Cardiac muscle cell (in vitro differentiated cells and primary cell): Measurements from ENCODE around the gene LGALS9. TPM values are rescaled to one million over a fixed set of nuclear protein-coding genes. Genes with fewer than 3 reads are reported as not detected.

Experiments
- DNase-seq, 2 donors: peaks; one replicate each; pipeline versions ENCODE4 v3.0.0 to v3.0.0-alpha.2; 2010 to 2017; ENCODE audit warnings: low read depth in 1 of 2, low spot score in 1 of 2
- H3K27ac ChIP-seq: fragments of 200-600 bp; sonication (generic); 2 replicates; pipeline ENCODE4 v1.5.1; 2016
- H3K27me3 ChIP-seq: fragments of 200-600 bp; sonication (generic); 2 replicates; pipeline ENCODE4 v1.6.0; 2016; ENCODE audit warnings: control low read depth
- H3K36me3 ChIP-seq: fragments of 200-600 bp; sonication (generic); 2 replicates; pipeline ENCODE4 v1.5.1; 2016; ENCODE audit warnings: control low read depth
- H3K4me1 ChIP-seq: fragments of 200-600 bp; sonication (generic); 2 replicates; pipeline ENCODE4 v1.8.1; 2017; ENCODE audit warnings: low read depth, mild to moderate bottlenecking, mixed run types
- H3K4me3 ChIP-seq: fragments of 200-600 bp; sonication (generic); 2 replicates; pipeline ENCODE4 v1.5.1; 2016; ENCODE audit warnings: mild to moderate bottlenecking
- H3K9me3 ChIP-seq: fragments of 200-600 bp; sonication (generic); 2 replicates; pipeline ENCODE4 v1.5.1; 2017; ENCODE audit warnings: low read depth, mild to moderate bottlenecking, control low read depth
- polyA plus RNA-seq: library from polyadenylated mRNA; unstranded; fragments of >200 nt; fragmentation: Nextera tagmentation; extraction: Ambion mirVana; gene quantifications from 2 replicates; pipeline ENCODE4 v1.2.1, GENCODE V29; 2016
- total RNA-seq: library from RNA; depleted of rRNA; stranded (reverse); fragments of >200 nt; gene quantifications from 2 replicates; pipeline ENCODE4 v1.2.3, GENCODE V29; 2016
- TF ChIP-seq, protein P1 (sequence below): IDR thresholded peaks from 2 replicates; pipeline ENCODE4 v1.5.1; 2012; ENCODE audit warnings: low read depth, mild to moderate bottlenecking, low read length

Gene LGALS9
- total and polyA plus RNA-seq, 2 experiments from 2014 or later, result 0.46 to 0.63 TPM

DNA sequence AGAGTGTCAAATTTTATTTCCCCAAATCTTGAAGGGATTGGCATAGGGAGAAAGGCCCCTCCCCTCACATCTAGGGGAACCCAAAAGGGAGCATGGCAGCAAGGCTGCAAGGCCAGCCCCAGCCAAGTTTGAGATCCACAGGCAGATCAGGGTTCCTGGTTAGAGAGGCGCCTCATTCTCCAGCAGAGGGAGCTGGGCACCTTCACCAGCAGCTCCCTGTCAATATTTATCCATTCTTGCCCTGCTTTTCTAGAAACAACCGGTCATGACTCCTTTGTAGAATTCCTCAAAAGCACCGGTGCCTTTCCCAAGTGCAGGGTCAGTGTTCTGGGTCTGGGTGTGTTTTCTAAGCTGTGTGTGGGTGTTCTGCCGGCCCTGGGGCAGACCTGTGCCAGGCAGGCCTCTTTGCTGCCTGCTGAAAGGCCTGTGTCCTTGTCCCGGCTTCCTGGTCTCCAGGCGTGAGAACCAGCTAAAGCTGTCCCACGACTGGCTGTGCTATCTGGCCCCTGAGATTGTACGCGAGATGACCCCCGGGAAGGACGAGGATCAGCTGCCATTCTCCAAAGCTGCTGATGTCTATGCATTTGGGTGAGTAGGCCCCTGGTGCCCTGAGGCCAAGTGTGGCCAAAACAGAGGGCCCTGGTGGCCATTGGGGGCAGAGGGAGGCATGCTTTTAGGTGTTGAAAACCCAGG is 21.2 kb upstream of the LGALS9 start:
- TF ChIP-seq, protein P1, sequence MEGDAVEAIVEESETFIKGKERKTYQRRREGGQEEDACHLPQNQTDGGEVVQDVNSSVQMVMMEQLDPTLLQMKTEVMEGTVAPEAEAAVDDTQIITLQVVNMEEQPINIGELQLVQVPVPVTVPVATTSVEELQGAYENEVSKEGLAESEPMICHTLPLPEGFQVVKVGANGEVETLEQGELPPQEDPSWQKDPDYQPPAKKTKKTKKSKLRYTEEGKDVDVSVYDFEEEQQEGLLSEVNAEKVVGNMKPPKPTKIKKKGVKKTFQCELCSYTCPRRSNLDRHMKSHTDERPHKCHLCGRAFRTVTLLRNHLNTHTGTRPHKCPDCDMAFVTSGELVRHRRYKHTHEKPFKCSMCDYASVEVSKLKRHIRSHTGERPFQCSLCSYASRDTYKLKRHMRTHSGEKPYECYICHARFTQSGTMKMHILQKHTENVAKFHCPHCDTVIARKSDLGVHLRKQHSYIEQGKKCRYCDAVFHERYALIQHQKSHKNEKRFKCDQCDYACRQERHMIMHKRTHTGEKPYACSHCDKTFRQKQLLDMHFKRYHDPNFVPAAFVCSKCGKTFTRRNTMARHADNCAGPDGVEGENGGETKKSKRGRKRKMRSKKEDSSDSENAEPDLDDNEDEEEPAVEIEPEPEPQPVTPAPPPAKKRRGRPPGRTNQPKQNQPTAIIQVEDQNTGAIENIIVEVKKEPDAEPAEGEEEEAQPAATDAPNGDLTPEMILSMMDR, result peak; percentile 56
- peak in 1 of 2 donors; percentile 52 for DNase-seq
- Histone ChIP-seq H3K27ac (no peak overlapping the region), H3K36me3 (peaks cover 9% of the 10 kb centered on the region), H3K27me3 (no peaks in the 10 kb centered on the region), H3K9me3 (no peaks in the 10 kb centered on the region), H3K4me3 (no peak overlapping the region), H3K4me1 (no peaks in the 10 kb centered on the region)

- peaks cover 13% of the 10 kb centered on the region for H3K36me3 ChIP-seq
- TF ChIP-seq, protein P1, result no peak
These were observed 20.7 kb upstream of the LGALS9 start for GRCh38 chr17:27610304-27610677.

DNA sequence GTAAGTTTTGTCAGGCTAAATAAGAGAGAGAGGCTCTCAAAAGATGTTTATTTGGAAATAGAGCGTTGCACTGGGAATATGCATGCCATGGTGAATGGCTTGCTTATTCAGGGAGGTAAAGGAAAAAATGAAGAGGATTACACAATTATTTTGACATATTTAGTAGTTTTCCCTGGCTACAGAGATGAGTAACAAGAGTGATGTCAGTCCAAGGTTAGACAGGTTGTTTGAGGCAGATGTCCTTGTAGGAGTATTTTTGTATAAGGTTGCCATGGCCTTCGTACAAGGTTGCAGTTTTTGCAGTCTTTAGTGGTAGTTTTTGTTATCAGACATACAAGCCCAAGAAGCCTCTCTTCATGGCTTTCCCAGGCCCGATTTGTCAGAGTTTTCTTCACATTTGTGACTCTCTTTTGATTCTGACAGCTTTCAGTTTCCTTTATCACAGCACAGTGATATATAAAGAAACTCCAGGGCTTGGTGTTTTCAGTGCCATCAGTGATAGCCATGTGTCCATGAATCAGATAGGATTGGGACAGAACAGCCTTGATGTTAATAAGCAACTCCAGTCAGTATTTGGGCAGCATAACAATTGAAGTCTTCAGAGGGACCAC is 18.7 kb upstream of the LGALS9 start:
- Histone ChIP-seq H3K36me3 (peaks cover 10% of the 10 kb centered on the region), H3K27ac (no peak overlapping the region), H3K4me1 (no peaks in the 10 kb centered on the region), H3K9me3 (no peaks in the 10 kb centered on the region), H3K27me3 (no peaks in the 10 kb centered on the region), H3K4me3 (no peak overlapping the region)
- no peak for DNase-seq
- TF ChIP-seq, protein P1, result no peak

More at GRCh38 chr17:27610304-27610677, 20.7 kb upstream of the LGALS9 start:
- H3K4me3 ChIP-seq, result no peak overlapping the region
- H3K27ac ChIP-seq, result no peak overlapping the region
- no peaks in the 10 kb centered on the region for H3K27me3 ChIP-seq
- DNase-seq, result no peak
- H3K9me3 ChIP-seq, result no peaks in the 10 kb centered on the region
- no peaks in the 10 kb centered on the region for H3K4me1 ChIP-seq

DNA sequence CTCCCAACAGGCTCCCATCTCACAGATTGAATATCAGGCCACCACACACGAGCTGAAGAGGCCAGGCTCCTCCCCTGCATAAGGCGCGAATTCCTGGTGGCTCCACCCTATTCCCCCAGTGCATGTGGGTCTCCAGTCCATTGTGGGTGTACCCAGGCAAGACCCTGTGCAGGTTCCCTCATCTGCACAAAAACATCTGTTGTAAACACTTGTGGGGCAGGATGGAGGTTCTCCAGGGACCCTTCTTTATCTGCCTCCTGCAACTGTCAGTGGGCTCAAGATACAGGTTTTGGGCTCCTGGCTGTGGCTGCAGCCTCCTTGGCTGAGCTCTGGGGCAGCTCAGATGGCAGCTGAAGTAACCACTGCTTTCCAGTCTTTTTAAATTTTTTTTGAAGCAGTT is 17.6 kb upstream of the LGALS9 start:
- TF ChIP-seq, protein P1, result no peak
- no peak overlapping the region for H3K4me3 ChIP-seq
- no peaks in the 10 kb centered on the region for H3K9me3 ChIP-seq
- H3K27me3 ChIP-seq, result no peaks in the 10 kb centered on the region
- no peak overlapping the region for H3K27ac ChIP-seq
- no peaks in the 10 kb centered on the region for H3K4me1 ChIP-seq
- DNase-seq, result no peak
- peaks cover 12% of the 10 kb centered on the region for H3K36me3 ChIP-seq

DNA sequence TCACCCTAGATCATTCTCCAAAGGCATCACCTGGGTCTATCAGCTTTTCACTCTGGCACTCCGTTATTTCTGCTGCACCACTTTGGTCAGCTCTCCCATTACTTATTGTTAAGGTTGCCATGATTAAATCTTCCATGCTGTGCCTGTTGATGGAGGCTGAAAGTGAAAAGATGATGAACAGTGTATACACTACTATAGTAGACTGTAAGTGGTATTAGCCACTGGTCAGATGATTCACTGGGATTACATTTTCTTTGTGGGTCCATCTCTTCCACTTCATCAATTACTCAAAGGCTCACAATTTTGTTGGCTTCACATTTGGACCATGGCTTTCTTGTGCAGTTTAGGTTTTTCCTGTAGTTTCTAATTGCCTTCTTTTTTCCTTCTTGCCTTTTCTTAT is 15.9 kb upstream of the LGALS9 start:
- Histone ChIP-seq H3K27me3 (no peaks in the 10 kb centered on the region), H3K4me3 (no peak overlapping the region), H3K36me3 (peaks cover 12% of the 10 kb centered on the region), H3K27ac (no peak overlapping the region), H3K4me1 (no peaks in the 10 kb centered on the region), H3K9me3 (no peaks in the 10 kb centered on the region)
- DNase-seq, result no peak
- TF ChIP-seq, protein P1, result no peak
